Hematopoietic multipotent progenitor cell treated with erythropoietin and hydrocortisone succinate and interleukin-3 and kit ligand, for 15 days (in vitro differentiated cells): ENCODE data around the gene ERC1.
"Not testable (repeated sequence)": the region's sequence is repeated elsewhere in the genome, so short reads cannot be mapped to it uniquely, and the experiment has no call there.

ENCODE experiments used
- DNase-seq: peaks from one replicate; pipeline ENCODE4 v3.0.0-alpha.2; 2015; ENCODE audit warnings: low spot score

ERC1 gene

DNA sequence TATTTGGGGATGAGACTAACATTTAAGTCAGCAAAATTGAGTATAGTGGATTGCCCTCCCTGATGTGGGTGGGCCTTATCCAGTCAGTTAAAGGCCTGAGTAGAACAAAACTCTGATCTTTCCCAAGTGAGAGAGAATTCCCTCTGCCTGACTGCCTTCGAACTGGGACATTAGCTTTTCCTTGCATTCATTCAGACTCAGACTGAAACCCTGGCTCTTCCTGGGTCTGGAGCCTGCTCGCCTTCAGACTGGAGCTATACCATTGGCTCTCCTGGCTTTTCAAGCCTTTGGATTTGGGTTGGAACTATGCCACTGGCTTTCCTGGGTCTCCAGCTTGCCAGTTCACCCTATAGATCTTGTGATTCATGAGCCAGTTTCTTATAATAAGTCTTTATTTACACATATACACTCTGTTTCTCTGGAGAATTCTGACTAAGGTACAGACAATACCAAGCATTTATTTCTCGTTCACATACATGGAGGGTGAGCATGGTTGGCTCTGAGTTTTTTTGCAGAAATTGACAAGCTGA is 296.5 kb downstream of the ERC1 start:
- DNase-seq = no peak

- DNase-seq = no peak
Measured at GRCh38 chr12:1288333-1288732, 297.3 kb downstream of the ERC1 start.

- no peak for DNase-seq
Measured at GRCh38 chr12:1289371-1290155, 298.5 kb downstream of the ERC1 start.

DNA sequence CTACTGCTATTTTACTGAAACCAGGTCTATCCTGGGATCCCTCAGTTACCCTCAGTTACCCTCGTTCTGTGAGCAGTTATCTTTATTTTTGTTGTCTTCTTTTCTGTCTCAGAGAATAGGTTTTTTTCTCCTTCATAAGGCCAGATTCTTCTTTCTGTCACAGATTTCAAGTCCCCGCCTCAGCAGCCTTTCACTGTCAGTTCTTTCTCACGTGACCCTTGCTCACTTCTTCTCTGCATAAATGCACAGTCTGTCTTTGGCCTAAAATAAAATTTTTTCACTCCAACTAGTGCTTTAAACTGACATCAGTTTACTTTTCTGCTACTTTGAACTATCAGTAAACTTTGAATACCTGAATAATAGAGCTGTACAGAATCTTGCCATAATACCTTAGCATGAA is 299.7 kb downstream of the ERC1 start:
- no peak for DNase-seq

GRCh38 chr12:1291601-1292332 is 300.7 kb downstream of the ERC1 start:
- DNase-seq = no peak

DNA sequence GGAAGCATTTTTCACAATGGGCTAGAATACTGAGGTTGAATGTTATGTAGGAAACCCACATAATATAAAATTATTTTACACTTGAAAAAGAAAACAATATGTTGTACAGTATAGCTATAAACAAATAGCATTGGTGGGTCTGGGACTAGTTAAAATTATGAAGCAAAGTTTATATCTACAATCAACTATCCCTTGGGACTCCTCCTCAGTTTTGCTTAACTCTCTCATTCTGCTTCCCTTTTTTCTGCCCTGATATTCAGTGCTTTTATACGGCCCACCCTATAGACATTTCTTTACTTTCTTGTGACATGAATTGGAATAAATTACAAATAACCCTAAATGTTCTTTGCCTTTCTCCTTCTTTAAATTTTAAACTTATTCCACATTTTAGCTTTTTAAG is 302.9 kb downstream of the ERC1 start:
- no peak for DNase-seq

DNA sequence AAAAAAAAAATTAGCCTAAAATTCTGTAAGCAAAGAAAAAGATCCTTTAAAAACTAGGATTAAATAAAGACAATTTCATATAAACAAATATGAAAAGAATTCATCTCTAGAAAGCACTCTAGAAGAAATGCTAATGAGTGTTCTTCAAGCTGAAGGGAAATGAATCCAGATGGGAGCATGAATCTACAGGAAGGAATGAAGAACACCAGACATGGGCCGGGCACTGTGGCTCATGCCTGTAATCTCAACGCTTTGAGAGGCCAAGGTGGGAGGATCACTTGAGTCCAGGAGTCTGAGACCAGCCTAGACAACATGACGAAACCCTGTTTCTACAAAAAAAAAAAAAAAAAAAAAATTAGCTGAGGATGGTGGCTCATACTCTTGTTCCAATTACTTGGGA is 306.2 kb downstream of the ERC1 start:
- DNase-seq = no peak

- DNase-seq = no peak
Measured at GRCh38 chr12:1297639-1298175, 306.7 kb downstream of the ERC1 start.

DNA sequence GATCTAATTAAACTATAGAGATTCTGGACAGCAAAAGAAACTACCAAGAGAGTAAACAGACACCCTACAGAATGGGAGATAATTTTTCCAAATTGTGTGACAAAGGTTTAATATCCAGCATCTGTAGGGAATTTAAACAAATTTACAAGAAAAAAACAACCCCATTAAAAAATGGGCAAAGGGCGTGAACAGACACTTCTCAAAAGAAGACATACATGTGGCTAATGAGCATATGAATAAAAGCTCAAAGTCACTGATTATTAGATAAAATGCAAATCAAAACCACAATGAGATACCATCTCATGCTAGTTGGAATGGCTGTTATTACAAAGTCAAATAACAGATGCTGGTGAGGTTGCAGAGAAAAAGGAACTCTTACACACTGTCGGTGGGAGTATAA is 309.4 kb downstream of the ERC1 start:
- DNase-seq = no peak

GRCh38 chr12:1302201-1302870 is 311.3 kb downstream of the ERC1 start:
- DNase-seq = no peak

GRCh38 chr12:1305063-1305434 is 314.0 kb downstream of the ERC1 start:
- DNase-seq = no peak

DNA sequence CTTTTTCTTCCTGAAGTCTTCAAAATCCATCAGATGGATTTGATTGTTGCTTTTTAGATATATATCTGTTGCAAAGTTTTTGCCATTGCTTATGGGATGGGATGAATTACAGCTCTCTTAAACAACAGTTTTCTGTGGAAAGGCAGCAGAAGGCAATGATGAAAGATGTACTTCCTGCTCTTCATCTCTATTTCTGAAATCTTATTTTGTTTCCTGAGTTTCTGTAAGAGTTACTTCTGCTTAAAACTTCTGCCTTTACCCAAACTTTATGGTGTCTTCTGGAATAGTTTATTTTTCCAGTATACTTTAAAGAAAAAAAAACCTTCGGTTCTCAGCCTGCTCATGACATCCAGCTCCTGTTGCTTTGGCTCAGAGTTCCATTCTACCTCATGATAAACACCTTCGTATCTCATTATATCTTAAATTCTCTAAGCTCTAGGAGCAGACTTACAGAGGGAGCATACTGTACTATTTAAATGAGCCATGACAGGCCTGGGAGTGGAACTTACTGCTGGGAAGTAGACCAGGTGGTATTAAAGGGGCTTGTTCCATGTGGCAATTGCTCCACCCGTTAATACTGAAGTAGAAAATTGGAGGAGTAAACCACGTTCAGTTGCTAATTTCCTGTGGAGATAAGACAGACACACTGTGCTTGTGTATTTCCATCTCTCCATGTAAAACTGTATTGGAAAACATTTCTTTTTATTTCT is 314.9 kb downstream of the ERC1 start:
- DNase-seq = no peak

GRCh38 chr12:1306817-1307216 is 315.8 kb downstream of the ERC1 start:
- no peak for DNase-seq

- DNase-seq = no peak
Measured at GRCh38 chr12:1307796-1308195, 316.8 kb downstream of the ERC1 start.

DNA sequence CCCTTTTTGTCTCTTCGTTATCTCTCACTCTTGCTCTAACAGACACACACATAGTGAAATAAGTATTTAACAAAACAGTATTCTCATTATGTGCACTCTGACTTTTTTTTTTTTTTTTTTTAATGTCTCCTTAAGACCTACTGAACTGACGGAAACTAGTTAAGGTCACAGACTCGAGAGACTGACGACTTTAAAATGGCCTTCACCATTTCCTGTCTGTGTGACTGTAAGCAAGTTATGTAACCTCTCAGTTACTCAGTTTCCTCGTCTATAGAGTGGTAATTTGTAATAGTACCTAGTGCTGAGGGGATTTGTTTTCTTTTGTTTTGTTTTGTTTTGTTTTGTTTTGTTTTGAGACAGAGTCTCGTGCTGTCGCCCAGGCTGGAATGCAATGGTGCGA is 318.6 kb downstream of the ERC1 start:
- no peak for DNase-seq

DNA sequence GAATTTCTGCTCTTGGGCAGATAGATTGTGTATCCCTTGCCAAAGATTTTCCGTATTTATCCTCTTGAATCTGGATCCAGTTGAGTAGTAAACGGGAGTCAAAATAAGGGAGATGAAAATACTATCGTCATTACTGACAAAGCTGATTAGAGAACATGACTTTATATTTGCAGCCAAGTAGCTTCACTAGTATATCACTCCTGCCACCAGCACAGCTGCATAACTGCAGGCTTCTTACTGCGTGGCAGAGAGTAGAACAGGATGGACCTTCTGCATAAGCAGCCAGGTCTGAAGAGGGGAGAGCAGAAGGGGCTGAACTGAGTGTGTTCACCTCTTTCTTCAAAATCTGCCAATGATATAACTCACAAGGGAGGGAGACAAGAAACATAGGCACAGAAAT is 319.6 kb downstream of the ERC1 start:
- no peak for DNase-seq

DNA sequence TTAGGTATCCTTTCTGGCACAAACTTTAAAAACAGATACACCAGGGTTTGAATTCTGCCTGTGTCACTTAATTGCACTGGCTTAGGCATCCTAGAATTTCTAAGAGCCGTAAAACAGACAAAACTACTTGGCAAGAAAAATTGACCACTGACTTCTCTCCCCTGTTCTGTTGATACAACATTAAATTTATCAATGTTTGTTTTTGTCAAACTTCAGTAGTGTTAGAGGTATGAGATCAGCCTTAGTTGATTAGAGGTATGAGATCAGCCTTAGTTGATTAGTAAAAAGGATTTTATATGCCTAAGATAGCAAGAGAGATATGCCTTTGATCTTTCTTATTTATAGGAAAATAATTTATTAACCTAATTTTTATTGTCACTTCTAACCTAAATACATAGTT is 320.1 kb downstream of the ERC1 start:
- no peak for DNase-seq

- DNase-seq = no peak
Measured at GRCh38 chr12:1313906-1314305, 322.9 kb downstream of the ERC1 start.

DNA sequence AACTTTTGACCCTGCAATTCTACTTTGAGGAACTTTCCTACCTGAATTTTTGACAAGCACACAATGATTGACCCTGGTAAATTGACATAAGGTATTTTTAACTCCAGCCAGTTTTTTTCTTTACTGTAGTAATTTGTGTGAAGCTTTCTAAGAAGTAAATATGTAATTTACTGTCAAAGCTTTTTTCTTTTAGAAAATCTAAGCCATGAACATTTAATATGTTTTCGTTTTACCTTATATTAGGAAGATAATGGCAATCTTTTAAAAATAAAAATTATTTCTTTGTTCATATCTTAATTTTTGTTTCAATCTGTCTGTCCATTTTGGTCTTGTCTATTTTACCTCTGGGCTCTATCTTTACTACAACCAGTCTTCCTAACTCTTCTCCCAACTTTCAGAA is 323.5 kb downstream of the ERC1 start:
- no peak for DNase-seq

- DNase-seq = not testable (repeated sequence)
Measured at GRCh38 chr12:1316991-1317390, 326.0 kb downstream of the ERC1 start.

DNA sequence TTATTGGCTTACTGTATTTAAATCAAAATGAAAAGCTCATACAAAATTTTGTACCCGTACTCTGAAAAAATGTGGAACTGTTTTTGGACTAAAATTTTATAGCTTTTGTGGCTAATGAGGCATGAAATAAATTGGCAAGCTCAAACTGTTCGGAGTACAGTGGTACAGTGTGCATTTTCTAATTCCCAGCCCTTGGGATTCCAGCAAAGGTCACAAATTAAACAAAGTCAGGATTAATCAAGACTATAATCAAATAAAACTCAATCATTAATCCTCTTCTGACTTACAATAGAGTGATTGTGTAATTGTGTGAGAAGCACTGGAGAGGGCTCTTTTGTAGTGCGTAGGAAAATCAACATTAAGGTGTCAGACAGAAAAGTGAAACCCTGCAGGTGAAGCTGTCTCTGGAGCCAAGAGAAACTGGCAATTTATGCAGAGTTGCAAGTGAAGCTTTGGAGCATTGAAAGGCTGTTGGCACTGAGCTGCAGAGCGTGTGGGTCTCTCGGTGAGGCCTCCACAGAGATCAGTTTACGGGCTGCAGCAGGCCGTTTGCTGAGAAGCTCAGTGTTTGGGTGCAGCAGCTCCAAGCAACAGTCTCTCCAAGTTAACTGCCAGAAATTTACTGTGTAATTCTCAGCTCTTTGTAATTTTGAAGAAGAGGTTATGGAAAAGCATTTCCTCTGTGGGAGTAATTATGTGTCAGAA is 327.5 kb downstream of the ERC1 start:
- DNase-seq = no peak
